ENCODE results near the gene HYI. TPM values are rescaled to one million over a fixed set of nuclear protein-coding genes. Genes with fewer than 3 reads are reported as not detected.

Gene HYI
- total and polyA plus RNA-seq, 2 of the 8 experiments (the other 6 are each of a cell fraction or from before 2014, with no cell fraction given), result 14.4 to 17.7 TPM

DNA sequence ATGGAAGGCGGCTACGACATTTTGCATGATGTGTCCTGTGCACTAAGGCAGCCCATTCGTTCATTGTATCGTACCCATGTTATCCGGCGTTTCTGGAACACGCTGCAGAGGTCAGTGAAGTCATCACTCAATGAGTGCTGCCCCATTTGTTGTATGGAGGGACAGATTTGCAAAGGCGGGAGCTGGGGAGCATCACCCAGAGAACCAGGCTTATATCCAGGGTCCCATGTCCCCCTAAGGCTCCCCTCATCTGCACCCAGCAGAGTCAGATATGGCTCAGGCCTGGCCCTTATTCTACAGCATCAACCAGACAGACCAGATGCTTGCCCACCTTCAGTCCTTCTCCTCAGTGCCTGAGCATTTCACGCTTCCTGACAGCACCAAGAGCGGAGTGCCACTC, 32.9 kb downstream of the HYI start:
- TF ChIP-seq SIN3A (conservative IDR thresholded peaks at IDR 0.05 in 1 of 2, IDR thresholded peaks at IDR 0.05 in 1 of 2; ENCODE audit: low read depth in 1 of 2, low read length in 2 of 2), result no peak
- TF ChIP-seq GTF2F1 (IDR thresholded peaks at IDR 0.05; ENCODE audit: borderline replicate concordance, low read depth, low read length), result no peak
- no peak for TF ChIP-seq RBBP5 (IDR thresholded peaks at IDR 0.05; ENCODE audit: borderline replicate concordance, low read depth, low read length)
- no peak for TF ChIP-seq POLR2AphosphoS5 (IDR thresholded peaks at IDR 0.05; ENCODE audit: low read depth, low read length)
- no peak for TF ChIP-seq CTBP2 (IDR thresholded peaks at IDR 0.05; ENCODE audit: borderline replicate concordance, insufficient read depth, insufficient read length, low read length)
- Histone ChIP-seq H3K4ac (replicated peaks; ENCODE audit: insufficient read length, low read depth, low read length) (no peak overlapping the region), H3K4me1 (replicated peaks in 1 of 4; ENCODE audit: control insufficient read depth in 3 of 4, insufficient read depth in 4 of 4, low read length in 3 of 4) (peaks cover 0 to 8% (median 5%) of the 10 kb centered on the region in 4 experiments; a peak in 6 of 7 replicates), H2BK5ac (ENCODE audit: low read depth, low read length) (no peak overlapping the region), H4K5ac (ENCODE audit: insufficient read length, low read depth, low read length) (no peak overlapping the region), H3K18ac (ENCODE audit: extremely low read depth, low read length) (no peak overlapping the region), H3K79me2 (ENCODE audit: control insufficient read depth in 1 of 2, insufficient read depth in 2 of 2, low read length in 2 of 2) (no peaks in the 10 kb centered on the region), H2BK12ac (ENCODE audit: low read depth, low read length) (no peak overlapping the region), H3K23ac (ENCODE audit: insufficient read length) (no peak overlapping the region), H4K91ac (replicated peaks; ENCODE audit: insufficient read length, low read length) (no peak overlapping the region), H2BK15ac (ENCODE audit: low read length) (no peak overlapping the region), H3K9me3 (ENCODE audit: insufficient read depth in 2 of 2, low read depth in 1 of 2, low read length in 1 of 2) (no peaks in the 10 kb centered on the region), H3K4me2 (ENCODE audit: insufficient read depth in 1 of 2, low read depth in 2 of 2, low read length in 2 of 2) (no peak overlapping the region), H3K56ac (replicated peaks; ENCODE audit: insufficient read length, low read depth, low read length) (no peak overlapping the region), H3K79me1 (ENCODE audit: low read depth, low read length) (no peaks in the 10 kb centered on the region), H2AK5ac (ENCODE audit: low read depth, low read length) (no peak overlapping the region), H4K20me1 (replicated peaks in 1 of 2; ENCODE audit: control insufficient read depth in 1 of 2, insufficient read depth in 2 of 2, low read length in 2 of 2) (peaks cover 0 to 2% of the 10 kb centered on the region in 2 experiments), H2BK20ac (ENCODE audit: low read length) (no peak overlapping the region), H3K36me3 (ENCODE audit: control insufficient read depth in 2 of 4, insufficient read depth in 4 of 4, low read length in 3 of 4) (peaks cover 5 to 33% (median 19%) of the 10 kb centered on the region in 4 experiments; a peak in 6 of 8 replicates), H4K8ac (ENCODE audit: extremely low read depth, insufficient read depth, low read length) (no peak overlapping the region), H3K4me3 (ENCODE audit: extremely low read depth in 1 of 4, insufficient read depth in 2 of 4, low read depth in 3 of 4, low read length in 4 of 4) (no peak overlapping the region), H3K23me2 (ENCODE audit: low read depth, low read length) (peaks cover 2% of the 10 kb centered on the region; the same call in 1 of the 2 replicates), H2AFZ (ENCODE audit: low read length) (no peak overlapping the region), H3K9ac (replicated peaks in 1 of 4; ENCODE audit: extremely low read depth in 1 of 4, low read depth in 3 of 4, low read length in 3 of 4) (no peak overlapping the region), H2BK120ac (replicated peaks; ENCODE audit: low read depth, low read length) (no peak overlapping the region), H3K14ac (ENCODE audit: insufficient read length) (no peak overlapping the region), H3K27me3 (replicated peaks in 1 of 4; ENCODE audit: control insufficient read depth in 3 of 4, extremely low read depth in 1 of 4, insufficient read depth in 3 of 4, low read length in 3 of 4) (no peaks in the 10 kb centered on the region), H3K27ac (ENCODE audit: low read depth, low read length) (no peak overlapping the region)
- DNase-seq (ENCODE audit: low read depth in 1 of 2, low spot score in 2 of 2) (no peak), FAIRE-seq (no peak)
- ChIA-PET CTCF (ENCODE audit: partially characterized antibody) (interaction anchor here (0.6 to 1.8 kb wide), 6 partner anchors 20 to 567 kb away, joined by 3 to 6 read pairs (median 3); no protein-coding TSS in a partner anchor), POLR2A (ENCODE audit: partially characterized antibody) (no interaction called here)
- 95% methylated on average over 10 of the region's 10 CpGs; no CpG with 5 or more reads in 1 of the 2 experiments for WGBS, 2 experiments (ENCODE audit: extremely low coverage in 1 of 2, insufficient coverage in 1 of 2, insufficient read length in 1 of 2, insufficient replicate concordance in 2 of 2, low coverage in 1 of 2, low lambda C conversion rate in 2 of 2, missing lambda C conversion rate in 1 of 2)
